ENCODE data around the gene HOMER2.
"Not testable (repeated sequence)": the region's sequence is repeated elsewhere in the genome, so short reads cannot be mapped to it uniquely, and the experiment has no call there.

HOMER2 gene

DNA sequence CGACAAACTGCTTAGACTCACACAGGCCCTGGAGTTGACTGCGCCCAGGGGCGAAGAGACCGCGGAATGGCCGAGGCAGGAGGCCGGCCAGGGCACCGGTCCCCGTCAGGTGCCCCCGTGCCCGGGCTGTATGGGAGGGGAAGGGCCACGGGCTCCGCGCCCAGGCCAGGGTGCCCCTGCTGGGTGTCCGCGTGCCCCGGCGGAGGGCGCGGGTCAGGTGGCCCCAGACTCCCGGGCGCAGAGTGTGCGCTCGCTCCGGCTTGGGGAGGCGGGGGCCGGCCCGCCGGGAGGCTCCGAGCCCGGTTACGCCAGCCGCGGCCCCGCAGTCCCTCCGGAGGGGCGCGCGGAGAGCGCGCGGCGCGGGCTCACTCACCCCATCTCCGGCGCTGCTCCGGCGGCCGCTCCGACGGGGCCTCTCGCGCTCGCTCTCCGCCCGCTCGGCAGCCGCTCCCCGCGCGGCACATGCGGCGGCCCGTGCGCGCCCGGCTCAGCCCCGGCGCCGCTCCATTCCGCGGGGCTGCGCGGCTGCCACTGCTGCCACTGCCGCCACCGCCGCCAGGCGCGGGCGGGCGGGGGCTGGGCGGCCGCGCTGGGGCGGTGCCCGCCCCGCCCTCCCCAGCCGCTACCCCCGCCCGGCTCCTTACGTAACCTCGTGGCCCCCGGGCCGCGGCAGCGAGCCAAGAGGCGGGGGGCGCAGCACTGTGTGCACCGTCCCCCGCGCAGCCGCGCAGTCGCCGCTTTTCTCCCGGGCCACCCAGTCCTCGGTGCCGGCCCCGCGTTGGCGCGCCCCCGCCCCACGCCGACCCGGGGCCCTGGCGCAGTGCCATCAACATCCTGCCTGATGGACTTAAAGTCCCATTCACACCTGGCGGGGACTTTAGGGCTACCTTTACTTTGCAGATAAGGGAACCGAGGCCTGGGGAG is at the start of gene HOMER2:
HOMER2 (minus strand) TSS at position 563 of the 924 bp plus-strand sequence; CDS start at position 378, 185 bp downstream.
- DNase-seq, result peak in 1 of 2 donors; percentile 3

DNA sequence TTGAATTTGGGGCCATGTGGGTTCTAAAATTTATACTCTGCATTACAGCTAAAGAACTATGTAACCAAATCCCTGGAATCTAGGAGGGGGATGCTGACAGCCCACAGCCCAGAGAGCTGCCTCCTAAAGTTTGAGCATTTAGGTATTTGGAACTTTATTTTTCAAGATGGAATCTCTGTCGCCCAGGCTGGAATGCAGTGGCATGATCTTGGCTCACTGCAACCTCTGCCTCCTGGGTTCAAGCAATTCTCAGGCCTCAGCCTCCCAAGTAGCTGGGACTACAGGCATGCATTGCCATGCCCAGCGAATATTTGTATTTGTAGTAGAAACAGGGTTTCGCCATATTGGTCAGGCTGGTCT is 48.1 kb upstream of the HOMER2 start:
- not testable (repeated sequence) for DNase-seq

DNA sequence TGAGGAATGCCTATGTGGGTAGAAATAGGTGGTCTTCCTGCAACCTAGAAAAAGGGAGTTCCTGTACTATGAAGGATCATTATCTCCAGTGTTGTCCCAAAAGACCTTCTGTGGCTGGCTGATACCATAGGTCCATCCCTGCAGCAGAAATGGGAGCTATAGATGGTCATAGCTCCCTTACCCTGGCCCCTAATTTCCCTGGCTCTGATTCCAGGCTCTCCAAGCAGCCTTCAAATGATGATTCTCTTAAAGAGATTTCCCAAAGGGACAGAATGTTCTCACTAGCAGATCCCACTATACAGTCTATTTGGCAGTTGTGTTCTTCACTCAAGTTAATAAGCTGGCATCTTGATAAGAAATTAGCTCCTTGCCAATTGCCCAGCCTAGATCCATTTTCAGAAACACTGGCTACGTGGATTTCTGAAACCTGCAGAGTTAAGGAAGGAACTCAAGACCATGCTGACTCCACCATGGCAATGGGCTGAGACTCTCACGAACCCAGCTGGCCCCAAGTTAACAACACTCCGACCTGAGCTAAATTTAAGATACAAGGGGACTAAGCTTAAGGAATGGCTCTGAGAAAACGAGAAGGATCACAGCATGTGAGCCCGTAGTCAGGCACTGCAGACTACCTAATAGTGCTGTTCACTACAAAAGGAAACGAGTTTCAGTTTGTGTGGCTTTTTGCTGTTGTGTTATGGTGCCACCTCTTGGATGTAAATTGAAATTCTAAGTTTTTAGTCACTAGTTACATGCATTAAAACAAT is 47.6 kb upstream of the HOMER2 start:
- DNase-seq, result peak; percentile 13 to 68

DNA sequence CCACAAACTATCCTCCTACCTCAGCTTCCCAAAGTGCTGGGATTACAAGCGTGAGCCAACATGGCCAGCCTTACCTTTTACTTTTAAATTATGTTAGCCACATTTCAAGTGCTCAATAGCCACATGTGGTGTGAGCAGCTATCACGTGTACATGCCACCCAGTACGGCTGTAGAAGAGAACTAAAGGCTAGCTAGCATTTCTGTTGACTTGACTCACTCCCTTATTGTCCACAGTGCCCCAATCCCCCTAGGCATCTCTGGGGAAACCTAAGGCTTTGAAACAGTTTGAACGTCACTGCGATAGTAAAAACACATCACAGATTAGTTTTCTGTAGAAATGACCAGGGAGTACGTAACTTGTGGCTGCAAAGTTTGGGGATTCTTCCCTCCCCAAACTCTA is 46.9 kb upstream of the HOMER2 start:
- no peak for DNase-seq

DNA sequence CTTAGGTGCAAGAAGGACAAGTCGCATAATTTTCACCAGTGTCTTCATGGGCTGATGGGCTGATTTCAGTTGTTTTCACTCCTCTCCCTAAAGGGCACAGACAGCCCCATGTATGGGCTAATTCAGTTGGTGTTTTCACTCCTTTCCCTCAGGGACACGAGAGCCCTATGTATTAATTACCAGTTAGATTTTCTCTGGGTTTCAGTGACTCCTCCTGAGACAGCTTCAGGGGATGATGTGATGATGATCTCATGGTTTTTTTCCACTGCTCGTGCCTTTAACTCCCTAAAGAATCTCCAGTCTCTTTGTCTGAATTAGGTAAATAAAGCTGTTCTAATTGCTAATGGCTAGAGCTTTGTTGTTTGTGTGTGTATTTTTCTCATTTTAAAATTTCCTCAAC is 43.4 kb upstream of the HOMER2 start:
- DNase-seq, result no peak

DNA sequence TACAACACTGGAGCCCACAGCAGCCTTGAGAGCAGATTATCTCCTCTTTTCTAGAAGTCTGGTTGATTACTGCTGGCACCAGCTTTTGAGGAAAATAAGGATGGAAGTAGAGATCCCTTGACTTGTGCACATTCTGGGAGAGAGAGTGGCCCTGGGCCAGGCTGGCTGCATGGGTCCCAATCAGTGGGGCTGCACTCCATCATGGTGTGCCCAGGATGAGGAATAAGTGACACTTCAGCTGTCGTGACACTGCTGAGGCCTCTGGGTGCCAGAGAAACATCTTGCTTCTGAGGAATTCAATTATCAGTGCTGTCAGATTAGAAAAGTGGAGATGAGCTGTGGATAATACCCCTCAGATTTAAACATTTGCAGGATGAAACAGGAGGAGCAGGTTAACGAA is 42.6 kb upstream of the HOMER2 start:
- DNase-seq, result no peak

DNA sequence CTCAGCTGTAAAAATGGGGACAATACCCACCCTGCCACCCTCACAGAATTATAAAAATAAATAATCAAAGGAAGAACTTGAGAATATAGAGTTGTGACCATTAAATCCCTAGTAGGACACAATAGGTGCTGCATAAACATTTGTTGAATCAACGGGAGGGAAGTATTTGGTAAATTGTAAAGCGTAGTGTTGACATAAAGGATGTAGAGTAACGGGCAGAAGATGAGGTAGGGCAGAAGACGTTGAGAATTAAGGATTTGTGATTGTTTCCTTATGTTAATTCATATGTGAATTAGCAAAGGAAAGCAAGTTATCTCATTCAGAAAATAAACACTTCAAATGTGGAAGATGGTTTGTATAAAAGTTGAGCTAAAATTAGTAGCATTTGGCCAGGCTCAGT is 40.6 kb upstream of the HOMER2 start:
- DNase-seq, result no peak

DNA sequence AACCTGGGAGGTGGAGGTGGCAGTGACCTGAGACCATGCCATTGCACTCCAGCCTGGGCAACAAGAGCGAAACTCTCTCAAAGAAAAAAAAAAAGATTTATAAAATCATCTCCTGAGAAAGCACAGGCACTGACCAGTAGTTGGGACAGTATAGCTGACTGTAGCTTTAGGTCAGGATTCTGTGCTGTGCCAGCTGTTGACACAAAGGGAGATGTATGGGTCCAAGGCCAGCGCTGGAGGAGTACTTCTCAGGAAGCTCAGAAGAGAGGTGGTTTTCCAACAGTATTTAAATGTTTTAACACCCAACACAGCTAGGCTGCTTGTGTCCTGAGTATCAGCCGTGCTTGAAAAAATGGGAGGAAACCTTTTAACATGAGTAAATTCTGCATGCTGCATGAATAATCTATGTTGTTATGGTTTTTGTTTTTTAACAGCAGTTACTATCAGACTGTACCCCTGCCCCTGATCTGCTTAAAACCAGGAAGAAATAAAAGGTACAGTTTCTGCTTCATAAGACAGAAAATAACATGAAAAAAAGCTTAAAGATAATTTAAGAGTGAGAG is 40.0 kb upstream of the HOMER2 start:
- DNase-seq, result no peak

DNA sequence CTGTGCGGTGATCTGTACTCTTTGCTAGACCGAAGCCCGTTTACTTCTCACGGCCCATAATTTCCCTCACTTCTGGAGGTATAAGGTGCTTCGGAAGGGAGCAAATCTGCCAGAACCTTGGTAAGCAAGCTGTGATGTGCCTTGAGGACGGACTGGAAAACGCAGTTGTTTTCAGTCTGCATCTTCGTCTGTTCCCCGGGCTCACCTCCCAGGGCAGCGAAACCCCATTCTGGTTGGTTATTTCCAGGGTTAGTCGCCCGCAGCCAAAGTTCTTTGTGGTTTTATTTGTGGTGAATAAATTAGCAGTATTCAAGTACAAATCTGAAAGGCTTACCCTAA is 33.9 kb upstream of the HOMER2 start:
- peak in 1 of 2 donors; percentile 40 for DNase-seq

DNA sequence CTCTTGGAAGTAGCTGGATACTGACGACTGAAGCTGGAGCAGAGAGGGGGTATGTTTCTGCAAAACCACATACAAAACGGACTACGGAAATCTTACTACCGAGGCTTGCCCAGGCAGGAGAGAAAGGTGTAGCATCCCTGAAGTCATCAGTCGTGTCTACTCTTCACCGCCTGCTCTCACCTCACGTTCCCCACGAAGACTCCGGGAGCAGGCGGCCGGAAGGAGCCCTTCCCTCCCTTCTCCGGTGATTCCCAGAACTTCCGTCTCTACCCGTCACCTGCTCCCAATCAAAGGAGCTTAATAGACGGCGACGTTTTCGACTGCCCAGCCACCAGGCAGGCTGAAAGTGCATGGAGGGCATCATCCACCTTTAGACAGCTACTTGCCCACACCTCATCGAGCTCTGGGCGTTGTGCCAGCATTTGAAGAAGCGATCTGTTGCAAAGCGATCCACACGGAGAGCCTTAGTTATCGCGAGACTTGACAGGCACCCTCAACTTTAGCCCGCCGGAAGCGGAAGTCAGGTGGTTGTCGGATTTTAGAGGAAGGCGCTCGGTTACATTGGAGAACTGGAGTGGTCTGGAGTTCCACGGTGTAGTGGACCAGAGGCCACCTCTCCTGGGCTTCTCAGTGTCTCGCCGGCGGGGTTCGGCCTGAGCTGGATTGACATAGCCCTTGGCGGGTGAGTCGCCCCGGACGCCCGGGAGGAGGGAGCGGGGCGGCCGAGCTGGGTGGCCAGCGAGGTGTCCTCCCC is 33.3 kb upstream of the HOMER2 start, which contains the start of gene RAMAC:
RAMAC (plus strand) TSS at position 523 of the 754 bp plus-strand sequence. CDS start 2,809 bp downstream, outside the sequence.
- peak; percentile 95 for DNase-seq

DNA sequence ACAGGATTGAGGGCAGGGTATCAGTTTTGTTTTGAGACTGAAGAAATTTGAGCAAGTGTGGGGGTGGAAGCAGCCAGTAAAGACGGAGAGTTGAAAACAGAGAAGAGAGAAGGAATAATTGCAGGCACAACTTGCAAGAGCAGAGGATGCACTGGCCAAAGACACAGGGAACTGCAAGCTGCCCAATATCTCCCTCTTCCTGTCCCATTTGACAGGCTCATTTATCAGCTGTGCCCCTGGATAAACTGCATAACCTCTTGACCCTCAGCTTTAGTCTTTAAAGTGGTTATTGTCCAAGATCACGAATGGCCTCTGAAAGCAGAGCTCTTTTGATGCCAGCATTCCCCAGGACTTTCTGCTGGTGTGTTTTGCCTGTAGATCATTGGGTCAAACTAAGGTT is 28.5 kb upstream of the HOMER2 start:
- no peak for DNase-seq

DNA sequence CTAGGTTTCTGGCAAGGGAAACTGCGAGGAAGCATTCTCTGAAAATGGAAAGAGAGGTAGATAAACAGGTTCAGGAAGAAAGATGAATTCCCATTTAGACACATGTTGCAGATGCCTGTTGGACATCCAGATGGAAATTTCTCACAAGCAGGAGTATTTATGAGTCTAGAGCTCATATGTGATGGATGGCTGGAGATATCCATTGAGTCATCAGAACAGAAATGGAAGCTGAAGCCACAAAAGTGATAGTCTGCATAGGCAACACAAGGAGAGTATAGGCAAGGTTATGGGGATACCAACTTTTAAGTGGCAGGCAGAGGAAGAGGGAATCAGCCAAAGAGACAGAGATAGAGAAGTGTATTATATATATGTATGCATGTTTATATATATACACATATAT is 27.2 kb upstream of the HOMER2 start:
- DNase-seq, result no peak

DNA sequence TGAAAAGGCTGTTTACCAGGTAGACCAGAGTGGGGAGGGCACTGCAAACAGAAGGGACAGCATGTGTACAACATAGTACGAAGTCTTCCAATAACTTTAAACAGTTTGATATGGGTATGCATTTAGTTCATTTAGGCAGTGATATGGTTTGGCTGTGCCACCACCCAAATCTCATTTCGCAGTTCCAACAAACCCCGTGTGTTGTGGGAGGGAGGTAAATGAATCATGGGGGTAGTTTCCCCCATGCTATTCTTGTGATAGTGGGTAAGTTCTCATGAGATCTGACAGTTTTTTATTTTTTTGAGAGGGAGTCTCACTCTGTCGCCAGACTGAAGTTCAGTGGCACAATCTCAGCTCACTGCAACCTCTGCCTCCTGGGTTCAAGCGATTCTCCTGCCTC is 25.9 kb upstream of the HOMER2 start:
- DNase-seq, result no peak

DNA sequence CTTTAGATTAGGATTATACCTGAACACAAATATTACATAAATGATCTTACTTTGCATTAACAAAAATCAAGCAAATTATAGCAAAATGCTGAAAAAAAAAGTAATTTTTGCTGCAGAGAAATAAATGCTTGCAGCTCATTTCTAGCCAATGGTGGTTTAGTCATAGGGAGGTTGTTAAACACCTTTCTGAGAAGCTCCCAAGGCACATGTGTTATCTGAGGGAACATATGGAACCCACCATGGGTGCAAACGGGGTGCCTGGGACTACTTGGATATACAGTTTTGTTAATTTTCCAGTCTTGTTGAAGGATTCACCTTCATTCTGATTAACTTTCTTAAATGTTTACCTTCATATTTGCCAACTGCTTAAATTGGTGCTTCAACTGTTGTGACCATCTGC is 24.6 kb upstream of the HOMER2 start:
- no peak for DNase-seq

DNA sequence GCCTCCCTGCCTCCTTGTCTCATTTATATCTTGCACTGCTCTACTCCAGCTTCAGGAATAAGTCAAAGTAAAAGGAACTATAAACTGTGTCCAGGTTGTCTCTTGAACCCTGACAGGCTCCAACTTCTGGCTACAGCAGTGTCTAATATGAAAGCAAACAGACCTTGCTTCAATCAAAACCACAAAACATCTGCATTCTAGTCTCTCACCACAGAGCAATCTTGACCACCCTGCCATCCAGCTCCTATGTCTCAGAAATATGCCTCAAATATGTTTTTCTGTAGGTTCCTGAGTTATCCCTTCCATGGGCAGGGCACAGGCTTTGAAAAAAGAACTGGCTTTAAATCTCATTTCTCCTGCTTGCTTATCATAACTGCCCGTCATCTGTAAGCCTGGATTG is 20.5 kb upstream of the HOMER2 start:
- DNase-seq, result no peak

DNA sequence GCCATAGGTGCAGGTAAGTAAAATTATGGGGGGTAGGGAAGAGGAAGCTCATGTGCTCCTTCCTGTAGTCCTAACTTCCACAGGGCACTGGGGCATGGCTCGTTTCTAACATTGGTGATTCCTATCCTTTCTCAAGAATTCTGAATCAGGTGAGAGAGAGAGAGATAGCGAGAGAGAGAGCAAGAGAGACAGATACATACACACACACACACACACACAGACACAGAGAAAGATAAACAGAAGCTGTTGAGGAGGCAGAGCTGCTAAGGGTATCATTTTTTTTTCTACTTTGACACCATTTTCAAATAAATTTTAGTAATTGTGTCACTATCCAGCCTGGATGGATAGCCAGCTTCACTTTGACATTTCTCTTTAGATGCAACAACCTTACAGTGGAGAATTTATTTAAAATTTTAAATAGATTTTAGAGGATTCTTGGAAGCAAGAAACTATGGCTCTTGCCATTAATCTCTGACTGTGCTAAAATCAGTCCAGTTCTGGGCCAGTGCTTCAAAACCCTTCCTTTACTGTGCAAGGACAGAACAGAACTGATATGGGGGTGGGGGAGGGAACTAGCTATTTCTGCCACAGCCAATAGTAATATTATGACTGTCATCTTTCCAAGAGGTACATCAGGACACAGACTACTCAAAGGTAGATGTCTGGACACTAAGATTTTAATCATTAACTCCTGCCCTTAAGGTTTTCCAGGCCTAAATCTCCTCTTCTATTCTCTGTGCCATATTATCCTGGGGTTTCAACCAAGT is 18.9 kb upstream of the HOMER2 start:
- no peak for DNase-seq

DNA sequence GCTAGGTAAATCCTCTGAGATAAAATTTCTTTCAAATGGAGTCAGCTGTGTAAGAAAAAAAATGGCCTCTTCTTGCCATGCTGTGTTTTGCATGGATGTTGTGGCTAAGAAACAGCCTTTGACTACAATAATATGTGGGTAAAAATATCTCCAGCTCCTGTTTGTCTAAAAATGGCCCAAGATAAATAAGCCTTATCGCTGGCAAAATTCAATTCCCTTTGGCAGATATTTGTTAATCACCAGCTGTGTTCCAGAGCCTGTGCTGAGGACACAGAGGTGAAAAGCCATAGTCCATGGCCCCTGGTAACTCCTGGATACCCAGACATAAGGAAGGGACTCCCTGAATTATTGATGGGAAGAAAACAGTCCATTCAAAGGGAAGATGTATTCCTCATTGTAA is 18.2 kb upstream of the HOMER2 start:
- DNase-seq, result no peak

DNA sequence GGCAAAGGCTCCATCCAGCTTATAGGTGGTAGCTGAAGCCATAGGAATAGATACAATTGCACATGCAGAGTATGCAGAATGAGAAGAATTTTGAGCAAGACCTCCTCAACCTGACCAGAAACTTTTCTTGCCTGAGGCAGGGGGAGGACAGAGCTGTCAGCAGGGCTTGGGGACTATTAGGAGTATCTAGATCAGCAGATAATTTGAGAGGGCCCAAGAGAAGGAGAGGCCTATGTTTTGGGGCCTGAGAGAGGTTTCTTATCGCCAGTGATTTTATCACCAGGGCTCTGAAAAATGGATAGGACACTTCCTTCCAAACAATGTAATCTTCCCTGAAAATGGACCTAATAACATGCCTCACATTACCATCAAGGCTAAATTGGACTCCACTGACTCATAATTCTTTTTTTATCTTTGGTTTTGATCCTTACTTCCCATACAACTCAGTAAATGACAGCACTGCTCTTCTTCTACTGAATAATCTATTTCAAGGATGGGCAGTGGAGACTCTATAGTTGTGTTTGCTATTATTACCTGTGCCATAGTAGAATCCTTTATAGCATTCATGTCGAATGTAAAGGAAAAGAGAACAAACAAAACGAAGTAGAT is 17.7 kb upstream of the HOMER2 start:
- DNase-seq, result no peak

DNA sequence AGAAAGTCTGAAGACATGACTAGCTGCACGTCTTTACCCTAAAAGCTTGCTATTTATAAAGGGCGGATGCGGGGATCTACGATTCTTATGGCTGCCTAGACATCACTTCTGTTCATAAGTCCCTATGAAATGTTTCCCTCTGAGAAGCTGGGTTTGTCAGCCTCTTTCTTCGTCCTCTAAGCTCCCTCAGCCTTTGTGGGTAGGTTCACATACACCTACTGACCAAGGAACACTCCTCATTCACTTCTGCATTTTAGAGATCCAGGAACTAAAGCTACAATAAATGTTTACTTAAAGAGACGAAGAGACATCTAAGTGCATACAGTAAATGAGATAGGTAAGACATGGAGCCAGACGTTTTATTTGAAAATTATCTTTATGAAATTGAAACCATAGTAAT is 16.8 kb upstream of the HOMER2 start:
- no peak for DNase-seq

DNA sequence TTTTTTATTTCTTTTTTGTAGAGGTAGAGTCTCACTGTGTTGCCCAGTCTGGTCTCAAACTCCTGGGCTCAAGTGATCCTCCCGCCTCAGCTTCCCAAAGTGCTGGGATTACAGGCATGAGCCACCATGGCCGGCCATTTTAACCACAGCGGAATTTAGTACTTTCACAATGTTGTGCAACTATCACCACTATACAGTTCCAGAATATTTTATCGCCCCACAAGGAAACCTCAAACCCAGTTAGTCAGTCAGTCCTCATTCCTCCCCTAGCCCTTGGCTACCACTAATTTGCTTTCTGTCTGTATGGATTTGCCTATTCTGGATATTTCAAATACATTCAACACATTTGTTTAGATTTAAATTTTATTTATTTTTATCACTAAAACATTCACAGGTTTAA is 15.5 kb upstream of the HOMER2 start:
- DNase-seq, result no peak

DNA sequence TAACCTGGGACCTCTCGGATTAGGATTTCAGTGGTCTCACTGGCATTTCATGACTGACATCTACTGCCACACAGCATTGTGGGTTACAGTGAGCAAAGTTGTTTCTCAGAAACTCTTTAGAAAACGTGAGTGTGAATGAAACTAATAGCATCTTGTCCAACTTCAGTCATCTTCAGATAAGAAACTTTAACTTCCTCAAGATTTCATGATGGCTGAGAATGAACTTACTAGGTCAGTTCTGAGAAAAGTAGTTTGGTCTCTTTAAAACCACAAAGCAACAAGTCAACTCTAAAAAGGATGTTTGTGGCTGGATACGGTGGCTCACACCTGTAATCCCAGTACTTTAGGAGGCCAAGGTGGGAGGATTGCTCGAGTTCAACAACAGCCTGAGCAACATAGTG is 14.2 kb upstream of the HOMER2 start:
- no peak for DNase-seq

DNA sequence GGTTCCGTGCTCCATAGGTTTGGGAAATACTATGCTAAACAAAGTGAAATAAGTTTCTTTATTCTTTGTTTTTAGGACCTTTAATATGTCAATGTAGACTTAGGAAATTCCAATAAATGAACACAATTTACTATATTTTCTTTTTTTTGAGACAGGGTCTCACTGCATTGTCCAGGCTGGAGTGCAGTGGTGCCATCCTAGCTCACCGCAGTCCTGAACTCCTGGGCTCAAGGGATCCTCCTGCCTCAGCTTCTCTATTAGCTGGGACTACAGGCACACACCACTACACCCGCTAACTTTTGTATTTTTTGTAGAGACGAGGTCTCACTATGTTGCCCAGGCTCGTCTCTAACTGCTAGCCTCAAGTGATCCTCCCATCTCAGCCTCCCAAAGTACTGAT is 12.4 kb upstream of the HOMER2 start:
- DNase-seq, result no peak
